ENCODE data around the gene CHAC2.
"Not testable (repeated sequence)": the region's sequence is repeated elsewhere in the genome, so short reads cannot be mapped to it uniquely, and the experiment has no call there.

Gene CHAC2

DNA sequence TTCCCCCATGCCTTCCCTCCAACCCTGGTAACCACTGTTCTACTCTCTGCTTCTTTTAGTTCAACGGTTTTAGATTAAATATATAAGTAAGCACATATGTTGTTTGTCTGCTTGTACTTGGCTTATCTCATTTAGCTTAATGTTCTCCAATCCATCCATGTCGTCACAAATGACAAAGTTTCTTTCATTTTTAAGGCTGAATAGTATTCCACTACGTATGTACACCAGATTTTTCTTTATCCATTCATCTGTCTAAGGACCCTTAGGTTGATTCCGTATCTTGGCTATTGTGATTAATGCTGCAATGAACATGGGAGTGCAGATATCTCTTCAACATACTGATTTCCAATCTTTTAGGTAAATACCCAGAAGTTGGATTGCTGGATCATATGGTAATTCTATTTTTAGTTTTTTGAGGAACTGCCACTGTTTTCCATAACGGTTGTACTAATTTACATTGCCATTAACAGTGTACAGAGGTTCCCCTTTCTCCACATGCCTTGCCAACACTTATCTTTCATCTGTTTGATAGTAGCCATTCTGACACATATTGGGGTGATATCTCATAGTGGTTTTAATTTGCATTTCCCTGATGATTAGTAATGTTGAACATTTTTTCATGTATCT is 11.0 kb downstream of the CHAC2 start:
- DNase-seq: no peak

DNA sequence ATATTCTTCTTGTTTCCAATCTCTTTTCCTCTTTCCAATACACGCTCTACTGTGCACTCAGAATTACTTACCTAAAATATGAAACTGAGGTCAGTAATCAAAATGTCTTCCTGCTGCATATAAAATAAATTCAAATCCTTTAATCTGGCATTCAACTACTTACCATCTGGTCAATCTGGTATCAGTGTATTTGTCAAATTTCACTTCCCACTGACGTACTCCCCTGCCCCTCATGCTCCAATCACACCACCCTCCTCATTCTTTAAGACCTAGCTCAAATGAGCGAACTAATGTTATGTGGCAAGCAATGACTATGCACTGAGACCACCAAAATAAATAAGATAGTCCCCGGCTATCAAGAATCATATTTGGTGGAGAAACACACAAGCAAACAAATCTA is 12.5 kb downstream of the CHAC2 start:
- no peak for DNase-seq

DNA sequence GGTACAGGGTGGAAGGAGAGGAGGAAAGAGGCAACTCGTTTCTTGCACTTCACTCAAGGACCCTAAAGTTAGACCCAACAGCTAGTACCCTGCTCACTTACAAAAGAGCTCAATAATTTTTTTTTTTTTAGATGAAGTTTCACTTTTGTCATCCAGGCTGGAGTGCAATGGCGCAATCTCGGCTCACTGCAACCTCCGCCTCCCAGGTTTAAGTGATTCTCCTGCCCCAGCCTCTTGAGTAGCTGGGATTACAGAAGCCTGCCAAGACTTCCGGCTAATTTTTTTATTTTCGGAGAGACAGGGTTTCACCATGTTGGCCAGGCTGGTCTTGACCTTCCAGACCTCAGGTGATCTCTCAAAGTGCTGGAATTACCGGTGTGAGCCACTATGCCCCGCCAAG is 15.1 kb downstream of the CHAC2 start:
- DNase-seq: no peak

DNA sequence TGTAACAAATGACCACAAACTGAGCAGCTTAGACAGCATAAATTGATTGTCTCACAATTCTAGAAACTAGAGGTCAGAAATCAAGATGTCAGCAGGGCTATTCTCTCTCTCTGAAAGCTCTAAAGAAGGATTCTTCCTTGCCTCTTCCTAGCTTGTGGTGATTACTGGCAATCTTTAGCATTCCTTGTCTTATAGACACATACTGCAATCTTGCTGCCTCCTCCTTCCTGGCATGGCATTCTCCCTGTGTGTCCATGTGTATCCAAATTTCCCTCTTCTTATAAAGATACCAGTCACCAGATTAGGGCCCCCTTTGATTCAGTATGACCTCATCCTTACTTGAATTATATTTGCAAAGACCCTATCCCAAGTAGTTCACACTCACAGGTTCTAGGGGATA is 16.8 kb downstream of the CHAC2 start:
- no peak for DNase-seq

DNA sequence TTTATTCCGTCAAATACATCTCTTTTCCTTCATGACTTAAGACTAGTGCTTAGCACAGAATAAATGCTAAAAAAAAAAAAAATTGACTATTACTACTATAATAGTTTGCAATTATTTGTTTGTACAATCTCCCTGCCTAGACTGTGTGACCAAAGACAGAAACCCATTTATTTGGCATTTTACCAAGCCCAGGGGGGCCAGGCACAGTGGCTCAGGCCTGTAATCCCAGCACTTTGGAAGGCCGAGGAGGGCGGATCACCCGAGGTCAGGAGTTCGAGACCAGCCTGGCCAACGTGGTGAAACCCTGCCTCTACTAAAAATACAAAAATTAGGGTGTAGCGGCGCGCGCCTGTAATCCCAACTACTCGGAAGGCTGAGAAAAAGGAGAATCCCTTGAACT is 17.8 kb downstream of the CHAC2 start:
- DNase-seq: no peak

DNA sequence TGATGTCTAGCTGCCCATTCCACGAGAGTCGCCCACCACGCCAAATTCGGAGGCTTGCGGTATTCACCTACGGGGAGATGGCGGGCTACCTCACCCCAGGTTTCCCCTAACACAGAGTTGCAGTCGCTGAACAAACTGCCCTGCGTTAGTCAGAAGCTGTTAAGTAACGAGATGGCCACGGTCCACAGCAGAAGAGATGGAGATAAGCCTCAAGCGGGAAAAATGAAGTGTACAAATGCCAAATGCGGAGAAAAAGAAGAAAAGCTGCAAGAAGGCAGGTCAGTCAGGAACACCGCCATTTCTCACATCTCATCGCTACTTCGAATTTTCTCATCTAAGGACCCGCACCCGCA is 18.7 kb downstream of the CHAC2 start:
- peak; percentile 4 for DNase-seq

DNA sequence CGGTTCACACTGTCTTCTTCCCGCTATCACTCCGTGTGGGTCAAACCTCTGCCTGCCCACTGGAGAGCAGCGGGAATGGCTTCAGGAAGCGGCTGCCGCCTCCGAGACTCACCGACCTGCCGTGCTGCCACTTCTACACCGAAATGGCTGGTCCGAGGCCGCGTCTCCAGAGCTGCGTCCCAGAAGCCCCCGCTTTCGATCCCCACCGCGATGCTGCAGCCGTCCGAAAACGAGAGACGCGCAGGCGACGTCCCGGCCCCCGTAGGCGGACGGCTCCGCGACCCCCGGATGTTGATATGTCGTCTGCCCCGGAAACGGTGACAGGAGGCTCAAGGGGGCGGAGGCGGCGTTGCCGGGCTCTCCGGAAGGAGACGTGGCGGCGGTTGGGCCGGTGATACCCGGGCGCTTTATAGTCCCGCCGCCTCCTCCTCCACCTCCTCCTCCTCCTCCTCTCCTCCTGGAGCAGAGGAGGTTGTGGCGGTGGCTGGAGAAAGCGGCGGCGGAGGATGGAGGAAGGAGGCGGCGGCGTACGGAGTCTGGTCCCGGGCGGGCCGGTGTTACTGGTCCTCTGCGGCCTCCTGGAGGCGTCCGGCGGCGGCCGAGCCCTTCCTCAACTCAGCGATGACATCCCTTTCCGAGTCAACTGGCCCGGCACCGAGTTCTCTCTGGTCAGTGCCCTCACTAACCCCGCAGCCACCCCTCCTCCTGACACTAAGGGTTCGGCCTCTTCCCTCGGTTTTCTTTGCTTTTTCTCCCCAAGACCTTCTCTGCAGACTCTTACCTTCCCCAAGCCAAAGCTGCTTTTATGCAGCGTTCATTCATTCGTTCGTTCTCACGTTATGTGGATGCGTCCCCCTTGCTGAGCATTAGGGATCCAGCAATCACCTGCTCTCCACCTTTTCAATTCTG is 19.4 kb downstream of the CHAC2 start, which contains the start of the genes ASB3 and ERLEC1:
TSS of gene ASB3 (minus strand) at position 249 of the 909 bp plus-strand sequence. CDS start 21,381 bp downstream, outside the sequence.
TSS of gene ERLEC1 (plus strand) at position 340 of the 909 bp plus-strand sequence. CDS start at position 507, 167 bp downstream.
- DNase-seq: peak; percentile 88

DNA sequence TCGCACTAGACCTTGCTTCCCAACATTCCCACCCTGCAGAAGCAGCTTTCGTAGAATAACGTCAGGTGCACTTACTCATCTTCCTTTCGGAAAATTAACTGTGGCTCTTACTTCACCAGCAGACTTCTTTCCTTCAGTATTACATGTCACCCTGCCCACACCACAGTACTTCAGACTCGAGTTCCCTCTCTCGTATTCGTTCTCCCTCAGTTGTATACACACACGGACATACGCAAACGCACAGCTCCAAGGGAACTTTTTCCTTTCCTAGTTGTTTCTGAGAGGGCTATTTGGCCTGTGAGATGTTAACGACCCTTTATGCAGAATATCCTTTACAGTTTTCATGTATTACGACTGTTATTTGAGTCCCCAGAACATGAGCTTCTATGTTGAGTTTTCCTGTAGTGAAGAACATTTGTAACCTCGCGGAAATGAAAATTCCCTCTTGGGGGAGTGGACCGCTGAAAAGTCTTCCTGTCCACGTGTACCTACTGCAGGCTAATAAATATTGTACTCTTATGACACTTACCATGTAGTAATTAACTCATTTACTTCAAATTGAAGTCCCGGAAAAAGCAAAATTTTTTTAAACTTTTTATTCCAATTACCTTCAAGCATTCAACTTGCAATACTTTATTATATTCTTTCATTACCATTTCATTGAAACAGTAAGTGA is 20.1 kb downstream of the CHAC2 start:
- no peak for DNase-seq

DNA sequence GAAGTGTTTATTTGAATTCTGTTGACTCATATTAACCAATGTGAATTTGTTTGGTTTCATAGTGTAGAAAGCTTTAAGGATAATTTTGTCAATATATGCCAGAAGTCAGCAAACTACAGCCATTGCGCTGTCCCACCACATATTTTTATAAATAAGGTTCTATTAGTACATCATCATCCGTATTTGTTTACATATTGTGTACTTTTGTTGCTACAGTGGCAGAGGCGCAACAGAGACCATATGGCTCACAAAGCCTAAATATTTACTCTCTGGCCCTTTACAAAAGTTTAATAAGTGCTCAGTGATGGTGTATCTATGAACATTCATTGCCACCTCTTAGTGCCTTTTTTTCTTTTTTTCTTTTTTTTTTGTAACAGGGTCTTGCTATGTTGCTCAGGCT is 25.7 kb downstream of the CHAC2 start:
- no peak for DNase-seq

DNA sequence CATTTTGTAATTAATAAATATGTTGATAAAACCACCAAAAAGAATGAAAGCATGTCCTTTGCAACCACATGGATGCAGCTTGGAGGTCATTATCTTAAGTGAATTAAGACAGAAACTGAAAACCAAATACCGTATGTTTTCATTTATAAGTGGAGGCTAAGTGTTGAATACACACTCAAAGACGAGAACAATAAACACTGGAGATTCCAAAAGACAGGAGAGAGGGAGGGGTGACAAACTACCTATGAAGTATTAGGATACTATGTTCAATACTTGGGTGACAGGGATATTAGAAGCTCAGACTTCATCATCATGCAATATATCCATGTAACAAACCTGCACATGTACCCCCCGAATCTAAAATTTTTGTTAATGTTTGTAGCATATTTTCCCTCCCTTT is 26.2 kb downstream of the CHAC2 start:
- DNase-seq: no peak

DNA sequence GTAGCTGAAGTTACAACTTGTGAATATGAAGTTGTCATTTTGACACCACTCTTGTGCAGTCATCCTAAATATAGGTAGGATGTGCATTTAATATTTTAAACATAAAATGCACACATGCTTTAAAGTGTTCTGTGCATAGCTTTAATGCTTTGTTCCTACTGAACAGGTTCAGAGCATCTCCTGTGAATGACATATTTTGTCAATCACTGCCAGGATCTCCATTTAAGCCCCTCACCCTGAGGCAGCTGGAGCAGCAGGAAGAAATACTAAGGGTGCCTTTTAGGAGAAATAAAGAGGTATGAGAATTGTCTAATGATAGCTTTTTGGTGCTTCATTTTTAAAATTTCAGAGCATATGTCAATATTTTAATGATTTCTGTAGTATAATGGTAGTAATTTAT is 33.9 kb downstream of the CHAC2 start:
- no peak for DNase-seq

DNA sequence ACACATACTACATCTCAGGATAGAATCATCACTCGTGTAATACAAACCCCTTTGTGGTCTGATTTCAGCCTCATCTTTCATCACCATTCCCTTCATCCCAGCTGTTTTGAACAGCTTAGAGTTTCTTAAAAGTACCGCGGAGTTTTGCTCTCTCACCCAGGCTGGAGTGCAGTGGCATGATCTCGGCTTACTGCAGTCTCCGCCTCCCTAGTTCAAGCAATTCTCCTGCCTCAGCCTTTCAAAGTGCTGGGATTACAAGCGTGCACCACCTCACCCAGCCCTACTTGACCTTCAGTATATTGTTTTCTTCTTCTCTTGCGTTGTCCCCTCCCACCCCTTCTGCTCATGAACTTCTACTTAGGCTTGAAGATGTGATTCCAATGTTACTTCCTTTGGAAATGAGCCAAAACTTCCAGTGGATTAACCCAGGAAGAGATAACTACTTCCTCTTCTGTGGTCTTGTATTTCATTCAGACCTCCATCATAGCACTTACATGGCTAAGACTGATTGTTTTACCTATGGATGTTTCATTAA is 35.1 kb downstream of the CHAC2 start:
- DNase-seq: no peak

DNA sequence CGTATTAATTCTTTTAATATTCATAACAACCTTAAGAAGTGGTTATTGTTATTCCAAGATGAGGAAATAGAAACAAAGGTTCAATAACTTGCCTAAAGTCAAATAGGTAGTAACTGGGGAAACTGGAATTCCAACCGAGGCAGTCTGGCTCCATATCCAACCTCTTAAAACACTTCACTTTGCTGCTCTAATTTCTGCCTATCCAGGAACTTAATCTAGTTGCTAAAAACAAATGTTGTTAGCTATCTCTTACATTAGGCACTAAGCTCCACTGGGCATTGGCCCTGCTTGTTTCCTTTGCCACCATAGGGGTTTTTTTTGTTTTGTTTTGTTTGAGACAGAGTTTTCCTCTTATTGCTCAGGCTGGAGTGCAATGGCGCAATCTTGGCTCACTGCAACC is 44.0 kb downstream of the CHAC2 start:
- no peak for DNase-seq

DNA sequence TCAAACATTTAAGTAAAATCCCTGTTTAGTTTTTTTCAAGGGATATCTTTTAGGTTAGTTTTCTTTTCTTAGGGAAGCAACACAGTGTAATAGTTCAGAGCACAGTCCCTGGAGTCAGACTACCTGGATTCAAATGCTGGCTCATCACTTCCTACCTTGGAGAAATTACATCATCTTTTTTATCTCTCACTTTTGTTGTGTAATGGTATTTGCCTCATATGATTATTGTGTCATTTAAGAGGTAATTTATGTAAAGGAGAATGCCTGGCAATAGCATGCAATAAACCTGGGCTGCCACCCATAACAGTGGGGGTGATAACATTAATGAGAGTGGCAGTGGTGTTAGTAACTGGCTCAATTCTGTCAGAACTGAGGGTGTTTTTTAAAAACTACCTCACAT is 45.5 kb downstream of the CHAC2 start:
- DNase-seq: no peak

DNA sequence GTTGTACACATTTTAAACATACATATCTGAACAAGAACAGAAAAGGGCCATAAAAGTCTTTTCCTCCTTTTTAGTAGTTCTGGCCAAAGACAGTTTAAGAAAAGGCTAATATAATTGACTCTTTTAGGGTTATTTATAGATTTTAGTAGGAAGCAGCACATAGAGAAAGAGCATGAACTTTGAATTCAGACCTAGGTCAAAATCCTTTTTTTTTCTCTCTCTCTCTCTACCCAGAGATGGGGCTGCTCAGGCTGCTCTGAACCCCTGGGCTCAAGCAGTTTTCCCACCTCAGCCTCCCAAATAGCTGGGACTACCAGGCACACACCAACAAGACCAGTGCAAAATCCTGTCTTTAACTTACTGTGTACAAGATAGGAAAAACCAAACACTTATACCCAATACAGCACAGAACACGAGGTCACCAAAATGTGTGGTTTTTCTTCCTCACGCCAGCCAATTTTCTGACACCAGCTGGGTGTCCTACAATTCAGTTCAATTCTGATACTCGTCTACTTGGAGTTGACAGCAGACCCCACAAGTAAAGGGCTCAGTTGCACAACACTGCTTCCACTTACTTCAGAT is 51.3 kb downstream of the CHAC2 start:
- DNase-seq: no peak

DNA sequence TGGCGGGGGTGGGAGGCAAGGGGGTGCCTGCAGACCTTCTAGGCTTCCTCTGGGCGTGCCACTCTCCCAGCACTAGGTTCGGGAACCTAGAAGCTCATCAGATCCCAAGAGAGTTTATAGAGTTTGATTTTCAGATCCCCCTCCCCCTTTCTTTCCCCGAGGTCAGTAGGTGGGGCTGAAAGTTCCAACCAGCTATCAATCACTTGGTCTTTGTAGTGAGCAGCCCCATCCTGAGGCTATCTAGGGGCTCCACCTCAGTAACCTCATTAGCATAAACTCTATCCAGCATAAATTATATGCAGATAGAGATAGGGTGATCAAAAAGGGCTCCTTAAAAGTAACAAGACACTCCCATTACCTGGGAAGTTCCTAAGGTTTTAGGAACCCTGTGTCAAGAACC is 52.0 kb downstream of the CHAC2 start:
- no peak for DNase-seq

DNA sequence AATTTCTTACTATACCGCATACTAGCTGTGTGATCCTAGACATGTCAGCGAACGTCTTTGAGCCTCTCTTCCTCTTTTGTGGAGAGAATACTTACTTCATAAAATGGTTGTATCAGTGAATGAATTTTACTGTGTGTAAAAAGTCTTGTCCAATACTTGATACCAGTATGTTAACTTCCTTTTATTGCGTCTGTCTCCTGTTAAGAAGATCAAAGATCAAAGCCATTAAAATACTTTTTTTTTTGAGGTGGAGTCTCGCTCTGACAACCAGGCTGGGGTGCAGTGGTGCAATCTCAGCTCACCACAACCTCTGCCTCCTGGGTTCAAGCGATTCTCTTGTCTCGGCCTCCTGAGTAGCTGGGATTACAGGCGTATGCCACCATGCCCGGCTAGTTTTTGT is 52.4 kb downstream of the CHAC2 start:
- DNase-seq: no peak

DNA sequence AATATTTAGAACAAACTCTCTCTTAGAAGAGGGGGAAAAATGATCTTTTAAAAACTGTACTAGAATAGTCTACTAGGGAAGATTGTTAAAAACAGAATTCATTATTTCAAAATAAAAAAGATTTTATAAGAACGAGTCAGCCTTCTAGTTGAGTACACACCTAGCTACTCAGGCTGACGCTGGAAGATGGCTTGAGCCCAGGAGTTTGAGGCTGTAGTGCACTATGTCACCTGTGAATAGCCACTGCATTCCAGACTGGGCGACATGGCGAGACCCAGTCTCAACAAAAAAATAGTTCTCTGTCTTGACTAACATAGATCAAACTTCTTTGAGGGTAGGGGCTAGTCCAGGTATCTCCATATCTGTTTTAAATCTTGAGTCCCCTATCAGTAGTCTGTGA is 53.1 kb downstream of the CHAC2 start:
- no peak for DNase-seq

DNA sequence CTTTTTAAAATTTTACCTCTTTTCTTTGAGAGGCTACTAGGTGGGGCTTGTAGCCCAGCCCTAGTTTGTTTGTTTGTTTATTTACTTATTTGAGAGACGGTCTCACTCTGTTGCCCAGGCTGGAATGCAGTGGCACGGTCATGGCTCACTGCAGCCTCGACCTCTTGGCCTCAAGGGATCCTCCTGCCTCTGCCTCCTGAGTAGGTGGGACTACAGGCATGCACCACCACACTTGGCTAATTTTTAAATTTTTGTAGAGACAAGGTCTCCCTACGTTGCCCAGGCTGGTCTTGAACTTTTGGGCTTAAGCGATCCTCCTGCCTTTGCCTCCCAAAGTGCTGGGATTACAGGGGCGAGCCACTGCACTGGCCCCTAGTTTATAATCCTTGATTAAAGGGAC is 54.2 kb downstream of the CHAC2 start:
- DNase-seq: no peak

DNA sequence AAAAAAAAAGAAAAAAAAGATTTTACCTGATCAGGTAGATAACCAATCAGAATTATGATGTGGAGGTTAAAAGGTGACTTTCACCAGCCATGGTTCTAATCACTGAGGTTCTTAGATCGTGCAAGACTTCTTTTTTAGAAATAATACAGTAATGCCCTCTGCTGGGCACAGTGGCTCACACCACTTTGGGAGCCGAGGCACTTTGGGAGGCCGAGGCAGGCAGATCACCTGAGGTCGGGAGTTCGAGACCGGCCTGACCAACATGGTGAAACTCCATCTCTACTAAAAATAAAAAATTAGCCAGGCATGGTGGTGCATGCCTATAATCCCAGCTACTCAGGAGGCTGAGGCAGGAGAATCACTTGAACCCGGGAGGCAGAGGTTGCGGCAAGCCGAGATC is 56.0 kb downstream of the CHAC2 start:
- DNase-seq: not testable (repeated sequence)

Data from CD4-positive, alpha-beta T cell treated with Interferon gamma for 1 hour (primary cell).